ENCODE data around the gene SPRR1B.
"Not testable (repeated sequence)": the region's sequence is repeated elsewhere in the genome, so short reads cannot be mapped to it uniquely, and the experiment has no call there.

Gene SPRR1B

DNA sequence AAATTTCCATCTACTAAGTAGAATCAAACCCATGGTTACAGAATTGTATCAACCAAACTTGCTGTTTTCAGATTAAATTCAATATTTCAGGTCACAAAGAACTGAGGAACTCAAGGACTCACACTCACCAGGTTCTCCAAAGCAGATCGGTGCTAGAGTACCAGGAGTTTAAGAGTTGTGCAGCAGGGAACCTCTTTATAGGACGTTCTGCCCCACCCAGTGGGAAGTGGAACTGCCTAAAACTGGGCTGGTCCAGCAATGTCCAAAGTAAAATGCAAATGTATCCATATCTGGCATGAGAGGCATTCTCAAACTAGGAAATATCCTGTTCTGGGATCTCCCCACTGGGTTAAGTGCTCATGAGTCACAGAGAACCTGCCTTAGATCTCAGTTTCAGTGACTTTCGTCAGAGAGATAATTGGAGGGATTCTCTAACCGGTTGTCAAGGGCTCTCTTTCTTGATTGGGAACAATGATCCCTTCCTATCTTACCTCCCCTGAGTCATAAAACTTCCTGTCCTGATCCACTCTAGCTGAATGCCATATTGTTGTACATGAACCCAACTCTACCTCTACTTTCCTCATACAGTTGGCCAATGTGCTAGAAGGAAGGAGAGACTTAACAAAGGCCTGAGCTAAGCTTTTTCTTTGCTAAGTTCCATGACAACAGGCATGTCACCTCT, 10.1 kb downstream of the SPRR1B start, which contains the start of gene SPRR2D:
Gene SPRR2D (minus strand): TSS at position 171 of the 682 bp plus-strand sequence. CDS start 774 bp downstream, outside the sequence.
- DNase-seq: no peak

DNA sequence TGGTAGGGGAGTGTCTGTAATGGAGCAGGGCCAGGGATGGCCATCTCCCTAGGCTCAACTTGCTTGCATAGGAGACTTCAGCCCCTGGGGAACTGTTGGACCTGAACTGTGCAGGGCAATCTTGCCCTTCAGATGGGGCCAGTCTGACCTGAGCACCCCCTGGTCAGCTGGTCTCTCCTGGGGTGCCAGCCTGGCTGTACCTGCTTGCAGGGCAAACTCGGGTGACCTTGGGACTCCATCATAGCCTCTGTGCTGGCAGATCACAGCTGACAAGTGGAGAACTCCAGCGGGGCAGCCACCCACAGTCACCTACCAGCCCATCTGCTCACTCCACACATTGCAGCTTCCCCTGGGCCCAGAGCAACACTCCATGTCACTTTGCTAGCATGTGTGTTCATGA, 18.2 kb downstream of the SPRR1B start:
- DNase-seq: no peak

DNA sequence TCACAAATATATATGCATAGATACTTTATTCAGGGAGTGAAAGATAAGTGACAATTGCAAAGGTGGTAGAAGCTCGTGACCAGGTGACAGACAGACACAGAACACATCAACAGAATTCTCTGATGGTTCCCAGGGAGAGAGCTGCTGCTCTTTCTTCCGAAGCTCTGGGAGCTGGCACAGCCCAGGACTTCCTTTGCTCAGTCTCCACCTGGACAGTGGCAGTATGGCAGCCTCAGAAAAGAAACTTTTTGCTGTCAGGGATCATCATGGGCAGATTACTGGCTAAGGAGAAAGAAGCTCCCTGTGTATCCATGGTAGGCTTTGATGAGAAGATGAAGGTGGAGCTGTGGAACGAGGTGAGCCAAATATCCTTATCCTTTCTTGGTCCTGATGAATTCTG, 25.1 kb downstream of the SPRR1B start:
- DNase-seq: not testable (repeated sequence)

GRCh38 chr1:153057375-153057774, 26.4 kb downstream of the SPRR1B start, which contains the start of gene SPRR2A:
TSS of gene SPRR2A (minus strand) at chr1:153057512. CDS start at chr1:153056735, 777 bp downstream.
- DNase-seq: no peak

DNA sequence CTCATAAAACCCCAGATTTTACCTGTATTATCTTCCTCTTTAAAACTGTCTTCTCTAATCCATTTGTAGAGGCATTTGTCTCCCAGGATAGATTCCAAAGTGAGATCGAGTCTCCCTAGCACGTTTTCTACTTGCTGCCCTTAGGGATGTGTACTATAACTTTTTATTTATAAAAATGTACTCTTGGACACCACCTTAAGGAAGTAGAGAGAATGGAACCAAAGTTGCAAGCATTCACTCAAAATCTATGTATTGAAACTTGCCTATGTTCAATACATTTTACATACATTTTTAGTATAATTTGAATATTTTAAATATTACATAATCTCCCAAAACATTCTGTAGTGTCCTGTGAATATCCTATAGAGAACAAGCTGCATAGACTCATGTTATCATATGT, 27.2 kb downstream of the SPRR1B start:
- no peak for DNase-seq

DNA sequence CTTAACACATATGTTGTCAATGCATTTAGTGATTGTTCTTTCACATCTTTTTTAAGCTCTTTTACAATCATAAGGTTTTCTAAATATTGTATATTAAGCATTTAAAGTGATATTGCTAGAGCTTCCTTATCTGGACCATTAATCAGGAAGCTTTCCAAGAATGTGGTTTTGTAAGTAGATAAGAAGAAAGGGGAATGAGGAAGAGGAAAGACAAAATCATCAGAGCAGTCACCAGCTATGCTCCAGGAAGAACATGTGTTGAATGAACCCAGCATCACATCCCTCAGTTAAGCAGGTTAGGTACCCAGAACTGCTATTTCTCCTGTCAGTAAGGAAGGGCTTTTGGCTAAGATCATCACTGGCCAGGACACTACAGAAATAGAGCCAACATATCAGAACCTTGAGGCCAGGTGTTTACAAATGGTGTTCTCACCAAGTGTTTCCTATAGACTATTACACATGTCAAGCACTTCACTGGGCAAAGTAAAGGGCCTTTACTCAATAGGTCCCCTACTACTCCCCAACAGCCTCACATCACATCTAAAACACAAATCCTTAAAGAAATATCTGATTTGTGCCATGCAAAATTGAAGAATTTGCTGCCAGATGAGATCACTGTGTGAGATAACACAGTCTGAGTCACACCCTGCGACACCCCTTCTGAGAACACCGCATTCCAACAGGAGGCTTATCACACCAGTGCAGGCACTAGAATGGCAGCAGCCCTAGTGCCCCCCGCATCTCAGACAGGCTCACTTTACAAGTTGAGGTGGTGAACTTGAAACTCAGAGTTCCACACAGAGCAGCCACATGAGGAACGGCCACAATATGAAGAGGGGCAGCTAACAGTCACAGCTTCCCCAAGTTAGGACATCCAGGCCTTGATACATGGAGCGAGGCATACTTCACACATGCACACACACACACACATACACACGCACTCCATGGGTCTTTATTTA, 28.1 kb downstream of the SPRR1B start:
- DNase-seq: no peak

DNA sequence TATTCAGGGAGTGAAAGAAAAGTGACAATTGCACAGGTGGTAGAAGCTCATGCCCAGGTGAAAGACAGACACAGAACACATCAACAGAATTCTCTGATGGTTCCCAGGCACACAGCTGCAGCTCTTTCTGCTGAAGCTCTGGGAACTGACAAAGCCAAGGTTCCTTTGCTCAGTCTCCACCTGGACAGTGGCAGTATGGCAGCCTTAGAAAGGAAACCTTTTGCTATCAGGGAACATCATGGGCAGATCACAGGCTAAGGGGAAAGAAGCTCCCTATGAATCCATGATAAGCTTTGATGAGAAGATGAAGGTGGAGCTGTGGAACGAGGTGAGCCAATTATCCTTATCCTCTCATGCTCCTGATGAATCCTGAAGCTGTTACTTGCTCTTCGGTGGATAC, 39.2 kb downstream of the SPRR1B start:
- DNase-seq: no peak

DNA sequence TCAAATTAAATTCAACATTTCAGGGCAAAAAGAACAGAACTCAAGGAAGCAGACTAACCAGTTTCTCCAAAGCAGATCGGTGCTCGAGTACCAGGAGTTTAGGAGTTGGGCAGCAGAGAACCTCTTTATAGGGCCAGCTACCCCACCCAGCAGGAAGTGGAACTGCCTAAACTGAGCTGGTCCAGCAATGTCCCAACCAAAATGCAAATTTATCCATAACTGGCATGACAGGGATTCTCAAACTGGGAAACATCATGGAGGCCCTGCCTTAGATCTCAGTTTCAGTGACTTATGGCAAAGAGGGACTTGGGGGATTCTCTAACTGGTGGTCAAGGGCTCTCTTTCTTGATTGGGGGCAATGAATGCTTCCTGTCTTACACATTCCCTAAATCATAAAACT, 40.5 kb downstream of the SPRR1B start, which contains the start of gene SPRR2B:
Gene SPRR2B (minus strand): TSS at position 101 of the 400 bp plus-strand sequence. CDS start 772 bp downstream, outside the sequence.
- DNase-seq: no peak

DNA sequence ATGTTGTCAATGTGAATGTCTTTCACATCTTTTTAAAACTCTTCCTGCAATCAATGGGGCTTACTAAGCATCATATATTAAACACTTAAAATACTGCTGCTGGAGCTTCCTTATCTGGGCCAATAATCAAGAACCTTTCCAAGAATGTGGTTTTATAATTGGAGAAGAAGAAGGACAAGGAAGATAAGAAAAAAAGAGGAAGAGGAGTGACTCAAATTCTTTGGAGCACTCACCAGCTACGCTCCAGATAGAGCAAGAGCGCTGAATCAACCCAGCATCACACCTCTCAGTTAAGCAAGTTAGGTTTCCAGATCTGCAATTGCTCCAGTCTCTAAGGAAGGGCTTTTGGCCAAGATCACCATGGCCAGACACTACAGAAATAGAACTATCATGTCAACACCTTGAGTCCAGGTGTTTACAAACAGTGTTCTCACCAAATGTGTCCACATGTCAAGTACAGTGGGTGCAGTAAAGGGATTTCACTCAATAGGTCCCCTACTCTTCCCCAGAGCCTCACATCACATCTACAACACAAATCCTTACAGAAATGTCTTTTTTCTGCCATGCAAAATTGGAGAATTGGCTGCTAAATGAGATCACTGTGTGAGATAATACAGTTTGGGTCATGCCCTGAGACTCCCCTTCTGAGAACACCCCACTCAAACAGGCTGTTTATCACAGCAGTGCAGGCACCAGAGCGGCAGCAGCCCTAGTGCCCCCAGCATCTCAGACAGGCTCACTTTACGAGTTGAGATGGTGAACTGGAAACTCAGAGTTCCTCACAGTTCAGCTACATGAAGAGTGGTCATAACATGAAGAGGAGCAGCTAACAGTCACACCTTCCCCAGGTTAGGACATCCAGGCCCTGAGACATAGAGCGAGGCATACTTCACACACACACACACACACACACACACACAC, 42.1 kb downstream of the SPRR1B start:
- no peak for DNase-seq

- DNase-seq: no peak
These were observed 50.7 kb downstream of the SPRR1B start for GRCh38 chr1:153081736-153082135.

All from fibroblast of skin of back (primary cell).